PFSK-1 (cell line): ENCODE results near the gene CABP5.

Experiments
- FOXP2 ChIP-seq: optimal IDR thresholded peaks from 2 replicates; pipeline ENCODE3; 2011; ENCODE audit warnings: borderline replicate concordance, control low read depth, inconsistent platforms; ENCODE audit not compliant: insufficient read depth; ENCODE audit errors: extremely low read length, extremely low read depth
- POLR2AphosphoS5 ChIP-seq: IDR thresholded peaks from 2 replicates; pipeline ENCODE4 v1.6.1; 2012; ENCODE audit warnings: low read depth, mild to moderate bottlenecking, control low read depth, low read length, moderate library complexity
- SIN3A ChIP-seq: IDR thresholded peaks from 2 replicates; pipeline ENCODE4 v1.6.1; 2012; ENCODE audit warnings: mild to moderate bottlenecking, low read length, moderate library complexity, borderline replicate concordance; ENCODE audit not compliant: insufficient read depth
- TAF1 ChIP-seq: IDR thresholded peaks from 2 replicates; pipeline ENCODE4 v1.6.1; 2012; ENCODE audit warnings: low read length, control low read depth, borderline replicate concordance; ENCODE audit not compliant: insufficient read depth
- TF ChIP-seq, protein P1 (sequence below), 2 experiments: IDR thresholded peaks; 2 replicates each; pipeline versions ENCODE4 v1.6.1 to v1.8.0; 2011 to 2012; ENCODE audit warnings: low read depth in 2 of 2, low read length in 2 of 2, control low read depth in 1 of 2, inconsistent platforms in 1 of 2, mild to moderate bottlenecking in 1 of 2, moderate library complexity in 1 of 2; ENCODE audit not compliant: insufficient read depth in 1 of 2

CABP5 gene

DNA sequence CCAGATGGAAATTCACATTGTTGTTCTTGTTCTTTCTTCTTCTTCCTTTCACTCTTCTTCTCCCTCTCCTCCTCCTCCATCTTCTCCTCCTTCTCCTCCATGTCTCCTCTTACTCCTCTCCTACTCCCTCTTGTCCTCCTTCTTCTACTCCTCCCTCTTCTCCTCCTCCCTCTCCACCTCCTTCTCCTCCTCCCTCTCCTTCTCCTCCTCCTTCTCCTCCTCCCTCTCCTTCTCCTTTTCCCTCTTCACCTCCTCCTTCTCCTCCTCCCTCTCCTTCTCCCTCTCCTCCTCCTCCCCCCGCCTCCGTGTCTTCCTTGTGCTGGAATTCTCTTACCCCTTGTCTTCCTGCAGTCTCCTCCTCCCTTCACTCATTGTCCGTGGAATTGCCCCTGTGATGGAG lies 18.4 kb downstream of the CABP5 start:
- TF ChIP-seq FOXP2 (no peak), SIN3A (no peak), POLR2AphosphoS5 (no peak), TAF1 (no peak)
- TF ChIP-seq, protein P1, sequence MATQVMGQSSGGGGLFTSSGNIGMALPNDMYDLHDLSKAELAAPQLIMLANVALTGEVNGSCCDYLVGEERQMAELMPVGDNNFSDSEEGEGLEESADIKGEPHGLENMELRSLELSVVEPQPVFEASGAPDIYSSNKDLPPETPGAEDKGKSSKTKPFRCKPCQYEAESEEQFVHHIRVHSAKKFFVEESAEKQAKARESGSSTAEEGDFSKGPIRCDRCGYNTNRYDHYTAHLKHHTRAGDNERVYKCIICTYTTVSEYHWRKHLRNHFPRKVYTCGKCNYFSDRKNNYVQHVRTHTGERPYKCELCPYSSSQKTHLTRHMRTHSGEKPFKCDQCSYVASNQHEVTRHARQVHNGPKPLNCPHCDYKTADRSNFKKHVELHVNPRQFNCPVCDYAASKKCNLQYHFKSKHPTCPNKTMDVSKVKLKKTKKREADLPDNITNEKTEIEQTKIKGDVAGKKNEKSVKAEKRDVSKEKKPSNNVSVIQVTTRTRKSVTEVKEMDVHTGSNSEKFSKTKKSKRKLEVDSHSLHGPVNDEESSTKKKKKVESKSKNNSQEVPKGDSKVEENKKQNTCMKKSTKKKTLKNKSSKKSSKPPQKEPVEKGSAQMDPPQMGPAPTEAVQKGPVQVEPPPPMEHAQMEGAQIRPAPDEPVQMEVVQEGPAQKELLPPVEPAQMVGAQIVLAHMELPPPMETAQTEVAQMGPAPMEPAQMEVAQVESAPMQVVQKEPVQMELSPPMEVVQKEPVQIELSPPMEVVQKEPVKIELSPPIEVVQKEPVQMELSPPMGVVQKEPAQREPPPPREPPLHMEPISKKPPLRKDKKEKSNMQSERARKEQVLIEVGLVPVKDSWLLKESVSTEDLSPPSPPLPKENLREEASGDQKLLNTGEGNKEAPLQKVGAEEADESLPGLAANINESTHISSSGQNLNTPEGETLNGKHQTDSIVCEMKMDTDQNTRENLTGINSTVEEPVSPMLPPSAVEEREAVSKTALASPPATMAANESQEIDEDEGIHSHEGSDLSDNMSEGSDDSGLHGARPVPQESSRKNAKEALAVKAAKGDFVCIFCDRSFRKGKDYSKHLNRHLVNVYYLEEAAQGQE (IDR thresholded peaks at IDR 0.05; ENCODE audit: insufficient read depth in 1 of 2, low read depth in 2 of 2, low read length in 2 of 2): no peak

DNA sequence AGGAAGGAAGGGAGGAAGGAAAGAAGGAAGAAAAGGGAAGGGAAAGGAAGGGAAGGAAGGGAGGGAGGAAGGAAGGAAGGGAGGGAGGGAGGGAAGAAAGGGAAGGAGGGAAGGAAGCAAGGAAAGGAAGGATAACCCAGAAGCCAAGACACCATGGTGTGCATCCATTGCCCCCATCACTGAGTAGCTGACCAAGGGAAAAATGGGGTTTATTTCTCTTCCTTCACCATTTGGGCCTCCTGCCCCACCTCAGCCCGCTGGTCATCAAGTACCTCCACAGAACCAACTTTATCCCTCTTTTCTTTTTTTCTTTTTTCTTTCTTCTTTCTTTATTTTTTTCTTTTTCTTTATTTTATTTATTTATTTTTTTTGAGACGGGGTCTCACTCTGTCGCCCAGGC lies 20.4 kb downstream of the CABP5 start:
- TF ChIP-seq POLR2AphosphoS5: no peak
- no peak for TF ChIP-seq SIN3A
- TF ChIP-seq, protein P1 (IDR thresholded peaks at IDR 0.05; ENCODE audit: insufficient read depth in 1 of 2, low read depth in 2 of 2, low read length in 2 of 2): no peak

DNA sequence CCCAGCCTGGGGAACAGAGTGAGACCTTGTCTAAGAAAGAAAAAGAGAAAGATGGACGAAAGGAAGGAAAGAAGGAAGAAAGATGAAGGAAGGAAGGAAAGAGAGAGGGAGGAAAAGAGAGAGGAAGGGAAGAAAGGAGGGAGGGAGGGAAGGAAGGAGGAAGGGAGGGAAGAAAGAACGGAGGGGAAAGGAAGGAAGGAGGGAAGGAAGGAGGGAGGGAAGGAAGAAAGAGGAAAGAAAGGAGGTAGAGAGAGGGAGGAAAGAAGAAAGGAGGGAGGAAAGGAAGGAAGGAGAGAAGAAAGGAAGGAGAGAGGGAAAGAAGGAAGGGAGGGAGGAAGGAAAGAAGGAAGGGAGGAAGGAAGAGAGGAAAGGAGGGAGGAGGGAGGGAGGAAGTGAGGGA lies 20.9 kb downstream of the CABP5 start:
- no peak for TF ChIP-seq SIN3A
- no peak for TF ChIP-seq FOXP2
- no peak for TF ChIP-seq TAF1
- TF ChIP-seq, protein P1 (IDR thresholded peaks at IDR 0.05; ENCODE audit: insufficient read depth in 1 of 2, low read depth in 2 of 2, low read length in 2 of 2): no peak
- TF ChIP-seq POLR2AphosphoS5: no peak

DNA sequence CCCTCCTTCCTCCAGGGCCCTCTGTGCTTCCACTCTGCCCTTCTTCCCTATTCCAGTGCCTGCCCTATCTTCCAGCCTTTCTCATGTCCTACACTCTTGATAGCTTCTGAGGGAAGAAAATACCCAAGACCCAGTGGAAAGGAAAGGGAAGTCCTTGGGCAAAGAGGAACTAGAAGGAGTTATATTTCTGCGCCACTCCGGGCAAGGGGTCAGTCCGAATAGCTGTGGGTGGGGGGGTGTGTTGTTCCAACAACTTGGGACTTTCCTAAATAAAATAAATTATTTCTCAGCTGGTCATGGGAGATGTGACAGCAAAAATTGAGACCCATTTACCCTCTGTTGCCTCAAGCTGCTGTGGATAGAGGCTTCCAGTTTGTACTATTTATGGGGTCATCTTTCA lies 23.2 kb downstream of the CABP5 start:
- TF ChIP-seq, protein P1 (IDR thresholded peaks at IDR 0.05; ENCODE audit: insufficient read depth in 1 of 2, low read depth in 2 of 2, low read length in 2 of 2): no peak
- TF ChIP-seq FOXP2: no peak
- no peak for TF ChIP-seq POLR2AphosphoS5
- TF ChIP-seq TAF1: no peak
- no peak for TF ChIP-seq SIN3A

DNA sequence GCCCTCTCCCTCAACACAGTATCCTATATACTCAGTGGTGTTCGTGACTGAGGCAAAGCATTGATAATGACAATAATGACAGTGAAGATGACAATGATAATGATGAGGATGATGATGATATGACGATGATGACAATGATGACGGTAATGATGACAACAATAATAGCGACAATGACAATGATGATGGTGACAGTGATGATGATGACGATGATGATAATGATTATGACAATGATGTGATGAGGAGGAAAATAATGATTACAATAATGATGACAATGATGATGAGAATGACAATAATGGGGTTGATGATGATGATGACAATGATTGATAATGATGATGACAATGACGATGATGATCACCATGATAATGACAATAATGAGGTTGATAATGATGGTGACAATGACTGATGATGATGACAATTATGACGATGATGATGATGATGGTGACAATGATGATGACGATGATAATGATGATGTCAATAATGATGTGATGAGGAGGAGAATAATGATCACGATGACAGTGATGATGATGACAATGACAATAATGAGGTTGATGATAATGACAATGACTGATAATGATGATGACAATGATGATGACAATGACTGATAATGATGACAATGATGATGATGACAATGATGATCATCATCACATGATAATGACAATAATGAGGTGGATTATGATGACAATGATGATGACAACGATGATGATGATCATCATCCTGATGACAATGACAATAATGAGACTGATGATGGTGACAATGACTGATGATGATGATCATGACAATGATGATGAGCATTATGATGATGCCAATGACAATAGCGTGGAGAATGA lies 32.7 kb downstream of the CABP5 start:
- TF ChIP-seq TAF1 (no peak), SIN3A (no peak), FOXP2 (no peak), POLR2AphosphoS5 (no peak)
- TF ChIP-seq, protein P1 (IDR thresholded peaks at IDR 0.05; ENCODE audit: insufficient read depth in 1 of 2, low read depth in 2 of 2, low read length in 2 of 2): no peak
